HG02943 (cell line): ENCODE measurements around the gene SELENOM.
"Not testable (repeated sequence)": the region's sequence is repeated elsewhere in the genome, so short reads cannot be mapped to it uniquely, and the experiment has no call there.

Experiments used
- ATAC-seq: cut with Tn5 transposase; IDR thresholded peaks from one replicate; pipeline ENCODE4 v1.9.1; 2021; ENCODE audit warnings: mild to moderate bottlenecking, low read depth, moderate library complexity; ENCODE audit not compliant: unreplicated experiment

The SELENOM gene

GRCh38 chr22:31134688-31135087 is 27.3 kb upstream of the SELENOM start:
- no peak for ATAC-seq

DNA sequence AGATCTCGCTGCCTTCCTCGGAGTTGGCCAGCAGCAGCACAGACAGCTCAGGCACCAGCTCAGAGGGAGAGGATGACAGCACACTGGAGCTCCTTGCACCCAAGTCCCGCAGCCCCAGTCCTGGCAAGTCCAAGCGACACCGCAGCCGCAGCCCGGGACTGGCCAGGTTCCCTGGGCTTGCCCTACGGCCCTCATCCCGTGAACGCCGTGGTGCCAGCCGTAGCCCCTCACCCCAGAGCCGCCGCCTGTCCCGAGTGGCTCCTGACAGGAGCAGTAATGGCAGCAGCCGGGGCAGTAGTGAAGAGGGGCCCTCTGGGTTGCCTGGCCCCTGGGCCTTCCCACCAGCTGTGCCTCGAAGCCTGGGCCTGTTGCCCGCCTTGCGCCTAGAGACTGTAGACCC is 26.5 kb upstream of the SELENOM start:
- ATAC-seq, result no peak

DNA sequence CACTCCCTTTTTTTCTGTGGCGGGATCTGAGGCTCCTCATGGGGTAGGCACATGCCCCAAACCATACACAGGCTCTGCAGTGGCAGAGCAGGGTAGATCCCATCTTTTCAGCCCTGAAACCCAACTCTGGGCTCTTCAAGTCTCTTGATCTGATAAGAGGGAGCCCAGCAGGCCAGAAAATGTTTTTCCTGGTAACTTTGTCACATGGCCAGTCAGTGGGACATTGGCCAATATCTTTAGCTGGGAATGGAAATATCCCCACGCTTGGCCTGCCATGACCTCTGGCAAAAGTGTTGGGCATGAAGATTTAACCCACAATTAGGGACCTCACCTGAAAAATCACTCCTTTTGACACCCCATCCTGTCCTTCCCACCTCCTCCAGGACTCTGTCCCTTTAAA is 23.5 kb upstream of the SELENOM start:
- no peak for ATAC-seq

- ATAC-seq, result no peak
Observed at GRCh38 chr22:31128156-31128555, 20.8 kb upstream of the SELENOM start.

DNA sequence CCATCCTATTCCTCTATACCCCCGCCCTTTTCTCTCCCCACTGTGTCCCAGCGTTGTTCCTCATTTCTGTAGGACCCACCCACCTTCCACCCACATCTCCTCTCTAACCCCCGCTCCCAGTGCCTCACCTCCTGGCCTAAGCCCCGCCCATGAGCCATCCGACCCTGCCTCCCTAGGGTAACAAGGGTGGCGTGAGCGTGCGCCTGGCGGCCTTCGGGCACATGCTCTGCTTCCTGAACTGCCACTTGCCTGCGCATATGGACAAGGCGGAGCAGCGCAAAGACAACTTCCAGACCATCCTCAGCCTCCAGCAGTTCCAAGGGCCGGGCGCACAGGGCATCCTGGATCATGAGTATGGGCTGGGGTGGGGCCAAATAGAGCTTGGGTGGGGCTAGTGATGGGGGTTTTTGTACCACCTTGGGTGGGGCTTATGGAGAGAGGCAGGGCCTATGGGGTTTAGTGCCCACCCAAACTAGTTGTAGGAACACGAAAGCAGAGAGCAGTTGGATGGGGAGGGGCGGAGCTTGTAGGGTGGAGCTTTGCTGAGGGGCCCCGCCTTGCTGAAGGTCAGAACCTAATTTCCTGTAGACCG is 19.9 kb upstream of the SELENOM start:
- ATAC-seq, result no peak

- no peak for ATAC-seq
Observed at GRCh38 chr22:31126869-31127175, 19.5 kb upstream of the SELENOM start.

DNA sequence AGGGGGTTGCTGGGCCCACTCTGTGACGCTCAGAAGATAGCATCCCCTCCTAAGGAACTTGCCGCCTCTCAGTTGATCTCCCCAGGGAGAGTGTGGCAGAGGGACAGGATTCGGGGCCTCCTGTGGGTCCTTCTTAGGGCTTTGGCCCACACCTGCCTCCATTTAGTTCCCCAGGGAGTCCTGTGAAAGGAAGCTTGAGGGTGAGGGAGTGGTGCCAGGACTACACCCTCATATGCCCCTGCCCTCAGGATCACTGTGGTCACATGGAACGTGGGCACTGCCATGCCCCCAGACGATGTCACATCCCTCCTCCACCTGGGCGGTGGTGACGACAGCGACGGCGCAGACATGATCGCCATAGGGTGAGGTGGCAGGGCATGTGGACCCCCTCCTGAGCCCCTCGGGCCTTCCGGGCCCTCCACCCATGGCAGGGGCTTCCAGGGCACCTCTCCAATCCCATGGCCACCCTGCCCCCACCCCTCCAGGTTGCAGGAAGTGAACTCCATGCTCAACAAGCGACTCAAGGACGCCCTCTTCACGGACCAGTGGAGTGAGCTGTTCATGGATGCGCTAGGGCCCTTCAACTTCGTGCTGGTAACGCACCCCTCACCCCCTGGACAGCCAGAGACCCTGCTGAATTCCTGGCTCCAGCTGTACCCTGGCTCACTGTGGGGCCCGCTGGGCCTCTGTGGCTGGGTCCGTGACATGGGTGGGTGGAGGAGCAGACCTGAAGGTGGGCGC is 18.9 kb upstream of the SELENOM start:
- no peak for ATAC-seq

DNA sequence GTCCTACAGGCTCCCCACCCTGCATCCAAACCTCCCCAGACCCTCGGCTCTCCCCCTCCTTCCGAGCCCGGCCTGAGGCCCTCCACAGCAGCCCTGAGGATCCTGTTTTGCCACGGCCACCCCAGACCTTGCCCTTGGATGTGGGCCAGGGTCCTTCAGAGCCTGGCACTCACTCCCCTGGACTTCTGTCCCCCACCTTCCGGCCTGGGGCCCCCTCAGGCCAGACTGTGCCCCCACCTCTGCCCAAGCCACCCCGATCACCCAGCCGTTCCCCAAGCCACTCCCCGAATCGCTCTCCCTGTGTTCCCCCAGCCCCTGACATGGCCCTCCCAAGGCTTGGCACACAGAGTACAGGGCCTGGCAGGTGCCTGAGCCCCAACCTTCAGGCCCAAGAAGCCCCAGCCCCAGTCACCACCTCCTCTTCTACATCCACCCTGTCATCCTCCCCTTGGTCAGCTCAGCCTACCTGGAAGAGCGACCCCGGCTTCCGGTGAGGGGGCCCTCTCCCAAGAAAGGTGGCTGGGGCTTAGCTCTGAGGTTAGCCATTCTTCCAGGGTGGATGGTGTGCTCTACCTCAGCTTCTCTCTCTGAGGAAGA is 18.3 kb upstream of the SELENOM start:
- ATAC-seq, result no peak

DNA sequence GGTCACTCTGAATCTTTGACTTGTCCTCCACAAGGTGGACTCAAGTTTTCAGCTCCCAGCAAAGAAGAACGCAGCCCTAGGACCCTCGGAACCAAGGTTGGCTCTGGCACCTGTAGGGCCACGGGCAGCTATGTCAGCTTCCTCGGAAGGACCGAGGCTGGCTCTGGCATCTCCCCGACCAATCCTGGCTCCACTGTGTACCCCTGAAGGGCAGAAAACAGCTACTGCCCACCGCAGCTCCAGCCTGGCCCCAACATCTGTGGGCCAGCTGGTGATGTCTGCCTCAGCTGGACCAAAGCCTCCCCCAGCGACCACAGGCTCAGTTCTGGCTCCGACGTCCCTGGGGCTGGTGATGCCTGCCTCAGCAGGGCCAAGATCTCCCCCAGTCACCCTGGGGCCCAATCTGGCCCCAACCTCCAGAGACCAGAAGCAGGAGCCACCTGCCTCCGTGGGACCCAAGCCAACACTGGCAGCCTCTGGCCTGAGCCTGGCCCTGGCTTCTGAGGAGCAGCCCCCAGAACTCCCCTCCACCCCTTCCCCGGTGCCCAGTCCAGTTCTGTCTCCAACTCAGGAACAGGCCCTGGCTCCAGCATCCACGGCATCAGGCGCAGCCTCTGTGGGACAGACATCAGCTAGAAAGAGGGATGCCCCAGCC is 17.6 kb upstream of the SELENOM start:
- ATAC-seq, result no peak

DNA sequence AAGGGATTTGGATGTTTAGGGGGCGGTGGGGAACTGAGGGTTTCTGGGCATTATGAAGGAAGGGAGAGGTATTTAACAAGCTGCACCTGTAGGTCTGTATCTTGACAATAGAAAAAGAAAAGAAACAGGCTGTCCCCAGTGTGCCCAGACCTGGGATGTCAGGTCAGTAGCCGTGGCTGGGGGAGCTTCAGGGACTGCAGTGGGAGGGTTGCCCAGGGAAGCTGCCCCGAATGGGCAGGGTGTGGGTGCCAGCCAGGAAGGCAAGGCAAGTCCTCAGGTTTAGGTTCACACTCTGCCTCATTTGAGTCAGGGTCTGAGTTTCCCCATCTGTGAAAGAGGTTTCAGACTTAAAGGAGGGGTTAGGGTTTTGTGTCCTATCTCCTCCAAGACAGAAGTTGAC is 16.9 kb upstream of the SELENOM start:
- no peak for ATAC-seq

DNA sequence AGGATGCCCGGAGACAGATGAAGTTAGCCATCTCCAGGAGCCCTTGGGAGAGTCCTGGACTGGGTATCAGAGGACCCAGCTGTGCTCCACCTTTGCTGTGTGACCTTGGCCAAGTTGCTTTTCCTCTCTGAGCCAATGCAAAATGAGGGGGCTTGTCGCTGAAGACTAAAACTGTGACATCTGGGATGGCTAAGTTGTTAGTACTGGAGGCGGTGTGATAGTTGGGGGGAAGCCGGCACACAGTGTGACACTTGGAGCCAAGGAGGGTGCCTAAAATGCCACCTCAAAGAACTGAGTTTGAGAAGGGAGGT is 15.9 kb upstream of the SELENOM start:
- no peak for ATAC-seq

- ATAC-seq, result no peak
Observed at GRCh38 chr22:31122532-31123291, 15.3 kb upstream of the SELENOM start, which contains the start of gene INPP5J. TSS of gene INPP5J (plus strand) at chr22:31122966. CDS start at chr22:31123015, 49 bp downstream.

GRCh38 chr22:31122196-31122531 is 14.8 kb upstream of the SELENOM start:
- ATAC-seq, result no peak

DNA sequence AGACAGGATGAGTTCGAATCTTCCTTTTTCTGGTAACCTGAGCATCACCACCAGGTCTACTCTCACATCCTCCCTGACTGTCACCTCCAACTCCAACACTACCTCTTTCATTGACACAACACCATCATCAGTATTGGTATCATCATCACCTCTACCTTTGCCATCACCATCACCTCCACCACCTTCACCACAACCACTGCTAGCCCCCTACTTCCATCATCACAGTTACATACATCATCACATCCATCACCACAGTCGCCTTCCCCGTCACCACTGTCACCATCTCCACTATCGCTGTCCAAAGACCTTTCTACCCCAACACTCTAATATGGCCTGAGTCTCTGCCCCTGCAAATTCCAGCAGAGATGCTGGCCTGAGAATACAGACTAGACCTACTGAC is 14.0 kb upstream of the SELENOM start:
- ATAC-seq, result no peak

- ATAC-seq, result no peak
Observed at GRCh38 chr22:31120642-31121041, 13.3 kb upstream of the SELENOM start.

GRCh38 chr22:31120230-31120629 is 12.9 kb upstream of the SELENOM start:
- no peak for ATAC-seq

GRCh38 chr22:31119026-31119717 is 11.8 kb upstream of the SELENOM start:
- no peak for ATAC-seq

DNA sequence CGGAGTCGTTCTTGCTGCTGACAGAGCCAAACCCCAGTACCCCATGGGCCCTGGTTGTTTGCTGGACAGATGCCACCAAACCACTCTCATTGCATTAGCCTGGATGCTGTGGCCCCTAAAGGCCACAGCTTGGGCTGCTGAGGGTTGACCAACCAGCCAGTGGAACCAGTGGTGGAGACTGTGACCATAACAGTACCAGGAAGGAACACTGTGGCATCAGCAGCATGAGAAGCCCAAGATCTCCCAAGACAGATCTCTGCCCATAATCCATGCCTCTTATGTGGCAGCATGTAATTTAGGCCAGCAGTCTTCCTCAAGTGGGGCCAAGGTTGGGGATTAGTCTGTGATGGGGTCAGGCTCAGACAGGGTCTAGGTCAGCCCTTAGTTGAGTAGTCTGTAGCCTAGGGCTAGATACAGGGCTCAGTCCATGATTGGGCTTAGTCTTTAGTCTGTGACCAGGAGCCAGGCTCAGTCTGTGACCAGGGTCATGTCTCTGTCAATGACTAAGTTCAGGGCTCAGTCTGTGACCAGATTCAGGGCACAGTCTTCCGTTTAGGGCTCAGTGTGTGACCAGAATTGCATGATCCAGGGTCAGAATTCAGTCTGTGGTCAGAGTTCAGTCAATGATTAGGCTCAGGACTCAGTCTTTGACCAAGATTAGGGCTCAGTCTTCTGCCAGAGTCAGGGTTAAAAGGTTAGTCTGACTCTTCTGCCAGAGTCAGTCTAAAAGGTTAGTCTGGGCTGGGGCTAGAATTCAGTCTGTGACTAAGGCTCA is 10.9 kb upstream of the SELENOM start:
- no peak for ATAC-seq

- ATAC-seq, result not testable (repeated sequence)
Observed at GRCh38 chr22:31112547-31113091, 5.3 kb upstream of the SELENOM start.

DNA sequence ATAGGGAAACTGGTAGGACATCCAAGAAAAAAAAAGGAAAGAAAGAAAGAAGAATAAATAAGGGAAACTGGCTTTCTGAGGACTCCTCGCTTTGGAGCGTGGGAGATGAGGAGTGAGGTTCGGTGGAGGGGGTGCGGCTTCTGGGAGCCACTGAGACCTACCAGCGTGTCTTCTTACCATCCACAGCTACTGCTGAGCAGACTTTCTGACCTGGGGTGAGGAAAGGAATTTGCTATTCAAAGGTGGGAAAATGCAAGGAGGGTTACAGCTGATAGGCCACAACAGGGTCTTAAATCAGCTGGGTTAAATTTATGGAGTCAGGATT is 488 bp upstream of the SELENOM start:
- ATAC-seq, result peak; percentile 28
